Esophagus squamous epithelium (tissue), 5 donors: ENCODE results near the gene CCND2. TPM values are rescaled to one million over a fixed set of nuclear protein-coding genes. Genes with fewer than 3 reads are reported as not detected.

Source experiments
- DNase-seq: peaks from one replicate; lab custom pipeline; 2025; lab: John Stamatoyannopoulos, UW
- H3K27ac ChIP-seq, 4 donors: fragments of 200-600 bp; sonication (generic); one replicate each; pipeline ENCODE4 v1.5.1; 2016 to 2019; ENCODE audit warnings: mild to moderate bottlenecking in 1 of 4
- H3K27me3 ChIP-seq, 4 donors: fragments of 200-600 bp; sonication (generic); 1 replicate in 3 of 4; 2 replicates in 1 of 4; pipeline versions ENCODE4 v1.5.1 to v1.6.0; 2017 to 2021; ENCODE audit warnings: antibody characterized with exemption in 1 of 4
- H3K36me3 ChIP-seq, 3 donors: fragments of 200-600 bp; sonication (generic); one replicate each; pipeline ENCODE4 v1.5.1; 2016 to 2019
- H3K4me1 ChIP-seq, 3 donors: fragments of 200-600 bp; sonication (generic); one replicate each; pipeline ENCODE4 v1.5.1; 2017 to 2019
- H3K4me3 ChIP-seq, 4 donors: fragments of 200-600 bp; sonication (generic); 1 replicate in 3 of 4; 2 replicates in 1 of 4; pipeline ENCODE4 v1.5.1; 2016 to 2019; ENCODE audit warnings: mild to moderate bottlenecking in 2 of 4, moderate library complexity in 1 of 4
- H3K9me3 ChIP-seq, 3 donors: fragments of 200-600 bp; sonication (generic); one replicate each; pipeline ENCODE4 v1.5.1; 2016 to 2019
- CTCF ChIP-seq, 6 experiments: fragments of 450-650 bp in 4 of 6; fragments of 200-600 bp in 2 of 6; sonication (generic) in 2 of 6; IDR thresholded peaks; one replicate each; pipeline ENCODE4 v1.5.1; 2016 to 2019; ENCODE audit warnings: antibody characterized with exemption in 6 of 6, mild to moderate bottlenecking in 4 of 6, moderate library complexity in 4 of 6
- POLR2A ChIP-seq, 4 donors: fragments of 450-650 bp; IDR thresholded peaks; one replicate each; pipeline ENCODE4 v1.6.1; 2017; ENCODE audit warnings: antibody characterized with exemption in 4 of 4, mild to moderate bottlenecking in 4 of 4, moderate library complexity in 3 of 4
- WGBS, 2 donors: methylation state at CpG; one replicate each; pipeline ENCODE4 v1.1.5; 2018; 5-methylcytosine and 5-hydroxymethylcytosine counted together
- intact Hi-C: fragments of 100-400 bp; cut with DNase I; formaldehyde crosslinking; loops from one replicate; pipeline ENCODE4 v1.15.0; 2022
- total RNA-seq, 4 donors: library from RNA; depleted of rRNA; stranded (reverse); fragments of >200 nt; gene quantifications; one replicate each; pipeline ENCODE4 v1.1.0, GENCODE V29; 2016
- donor health status: DM: yes; HTN: yes; CAD: no.

The CCND2 gene
- total RNA-seq, 4 donors from 2014 or later = 13.9 to 49.8 (median 35.9) TPM

DNA sequence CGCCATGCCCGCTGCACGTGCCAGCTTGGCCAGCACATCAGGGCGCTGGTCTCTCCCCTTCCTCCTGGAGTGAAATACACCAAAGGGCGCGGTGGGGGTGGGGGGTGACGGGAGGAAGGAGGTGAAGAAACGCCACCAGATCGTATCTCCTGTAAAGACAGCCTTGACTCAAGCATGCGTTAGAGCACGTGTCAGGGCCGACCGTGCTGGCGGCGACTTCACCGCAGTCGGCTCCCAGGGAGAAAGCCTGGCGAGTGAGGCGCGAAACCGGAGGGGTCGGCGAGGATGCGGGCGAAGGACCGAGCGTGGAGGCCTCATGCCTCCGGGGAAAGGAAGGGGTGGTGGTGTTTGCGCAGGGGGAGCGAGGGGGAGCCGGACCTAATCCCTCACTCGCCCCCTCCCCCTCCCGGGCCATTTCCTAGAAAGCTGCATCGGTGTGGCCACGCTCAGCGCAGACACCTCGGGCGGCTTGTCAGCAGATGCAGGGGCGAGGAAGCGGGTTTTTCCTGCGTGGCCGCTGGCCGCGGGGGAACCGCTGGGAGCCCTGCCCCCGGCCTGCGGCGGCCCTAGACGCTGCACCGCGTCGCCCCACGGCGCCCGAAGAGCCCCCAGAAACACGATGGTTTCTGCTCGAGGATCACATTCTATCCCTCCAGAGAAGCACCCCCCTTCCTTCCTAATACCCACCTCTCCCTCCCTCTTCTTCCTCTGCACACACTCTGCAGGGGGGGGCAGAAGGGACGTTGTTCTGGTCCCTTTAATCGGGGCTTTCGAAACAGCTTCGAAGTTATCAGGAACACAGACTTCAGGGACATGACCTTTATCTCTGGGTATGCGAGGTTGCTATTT, 914 bp upstream of the CCND2 start:
- intact Hi-C loops = no loop called here
- no peaks in the 10 kb centered on the region for H3K9me3 ChIP-seq
- 0 to 2% methylated on average over 31 to 33 of the region's 62 CpGs for WGBS, 2 donors
- H3K27me3 ChIP-seq = peaks cover 0 to 89% (median 0%) of the 10 kb centered on the region in 4 donors
- H3K4me3 ChIP-seq = peak overlapping the region; percentile 27 to 94 (median 84)
- no peak for DNase-seq
- peaks cover 0 to 3% (median 0%) of the 10 kb centered on the region in 3 donors for H3K36me3 ChIP-seq
- TF ChIP-seq POLR2A (IDR thresholded peaks at IDR 0.05) (peak in 1 of 4 donors; percentile 27), CTCF (IDR thresholded peaks at IDR 0.05) (no peak)
- H3K27ac ChIP-seq = peak overlapping the region; percentile 82 to 97 (median 94)
- peaks cover 46 to 95% (median 46%) of the 10 kb centered on the region in 3 donors for H3K4me1 ChIP-seq

DNA sequence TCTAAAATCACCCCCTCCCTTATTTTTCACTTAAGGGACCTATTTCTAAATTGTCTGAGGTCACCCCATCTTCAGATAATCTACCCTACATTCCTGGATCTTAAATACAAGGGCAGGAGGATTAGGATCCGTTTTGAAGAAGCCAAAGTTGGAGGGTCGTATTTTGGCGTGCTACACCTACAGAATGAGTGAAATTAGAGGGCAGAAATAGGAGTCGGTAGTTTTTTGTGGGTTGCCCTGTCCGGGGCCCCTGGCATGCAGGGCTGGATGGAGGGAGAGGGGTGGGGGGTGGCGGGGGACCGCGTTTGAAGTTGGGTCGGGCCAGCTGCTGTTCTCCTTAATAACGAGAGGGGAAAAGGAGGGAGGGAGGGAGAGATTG, 300 bp upstream of the CCND2 start:
- TF ChIP-seq POLR2A (IDR thresholded peaks at IDR 0.05) (no peak), CTCF (IDR thresholded peaks at IDR 0.05) (no peak)
- Histone ChIP-seq H3K36me3 (peaks cover 0 to 9% (median 0%) of the 10 kb centered on the region in 3 donors), H3K27ac (peak overlapping the region; percentile 82 to 97 (median 94)), H3K4me1 (peaks cover 46 to 99% (median 51%) of the 10 kb centered on the region in 3 donors), H3K9me3 (no peaks in the 10 kb centered on the region), H3K27me3 (peaks cover 0 to 83% (median 0%) of the 10 kb centered on the region in 4 donors), H3K4me3 (peak overlapping the region; percentile 54 to 94 (median 84))
- 0% methylated on average over 6 to 9 of the region's 10 CpGs for WGBS, 2 donors
- intact Hi-C loops = no loop called here
- no peak for DNase-seq

- H3K9me3 ChIP-seq = no peaks in the 10 kb centered on the region
- H3K27ac ChIP-seq = peak overlapping the region; percentile 82 to 97 (median 94)
- DNase-seq = no peak
- H3K4me3 ChIP-seq = peak overlapping the region; percentile 54 to 94 (median 84)
- WGBS, 2 donors = 0% methylated on average over 1 to 19 of the region's 42 CpGs
- H3K4me1 ChIP-seq = peaks cover 41 to 99% (median 59%) of the 10 kb centered on the region in 3 donors
- H3K27me3 ChIP-seq = peaks cover 0 to 71% (median 0%) of the 10 kb centered on the region in 4 donors
- intact Hi-C loops = loop anchor here (5.0 kb wide), 3 partner anchors 162 to 387 kb away; no protein-coding TSS in a partner anchor
- TF ChIP-seq POLR2A (IDR thresholded peaks at IDR 0.05) = no peak
- no peak for TF ChIP-seq CTCF (IDR thresholded peaks at IDR 0.05)
- peaks cover 0 to 22% (median 0%) of the 10 kb centered on the region in 3 donors for H3K36me3 ChIP-seq
Measured at GRCh38 chr12:4274396-4275015, 944 bp downstream of the CCND2 start.

GRCh38 chr12:4275016-4275869, 1.7 kb downstream of the CCND2 start:
- no peak for TF ChIP-seq CTCF (IDR thresholded peaks at IDR 0.05)
- no peak for TF ChIP-seq POLR2A (IDR thresholded peaks at IDR 0.05)
- DNase-seq = no peak
- intact Hi-C loops = loop anchor here (5.0 kb wide), 3 partner anchors 163 to 388 kb away; no protein-coding TSS in a partner anchor
- Histone ChIP-seq H3K4me1 (peaks cover 34 to 99% (median 59%) of the 10 kb centered on the region in 3 donors), H3K27ac (peak overlapping the region; percentile 82 to 97 (median 94)), H3K9me3 (no peaks in the 10 kb centered on the region), H3K27me3 (peaks cover 0 to 63% (median 0%) of the 10 kb centered on the region in 4 donors), H3K4me3 (peak overlapping the region; percentile 54 to 94 (median 84)), H3K36me3 (peaks cover 0 to 29% (median 2%) of the 10 kb centered on the region in 3 donors)
- WGBS, 2 donors = 1 to 2% methylated on average over 35 to 38 of the region's 43 CpGs
